HEK293 (cell line): ENCODE results near the gene MC1R.

Experiments used
- BCL11A ChIP-seq: fragments of 450-650 bp; formaldehyde crosslinking; IDR thresholded peaks from 2 replicates; pipeline ENCODE4 v1.5.1; 2016; ENCODE audit warnings: low read depth, missing biosample characterization, missing genetic modification characterization
- PRDM4 ChIP-seq: fragments of 450-650 bp; formaldehyde crosslinking; IDR thresholded peaks from 2 replicates; pipeline ENCODE4 v1.5.1; 2017; ENCODE audit warnings: missing biosample characterization, missing genetic modification characterization
- ZNF133 ChIP-seq: fragments of 450-650 bp; formaldehyde crosslinking; IDR thresholded peaks from 2 replicates; pipeline ENCODE4 v1.5.1; 2016; ENCODE audit warnings: missing biosample characterization, missing genetic modification characterization
- ZNF146 ChIP-seq: fragments of 450-650 bp; formaldehyde crosslinking; IDR thresholded peaks from 2 replicates; pipeline ENCODE4 v1.5.1; 2016; ENCODE audit warnings: missing biosample characterization, missing genetic modification characterization
- ZNF391 ChIP-seq: fragments of 450-650 bp; formaldehyde crosslinking; IDR thresholded peaks from 2 replicates; pipeline ENCODE4 v1.5.1; 2016; ENCODE audit warnings: low read depth, missing biosample characterization, missing genetic modification characterization, borderline replicate concordance
- ZNF792 ChIP-seq: fragments of 450-650 bp; formaldehyde crosslinking; IDR thresholded peaks from 2 replicates; pipeline ENCODE4 v1.5.1; 2016; ENCODE audit warnings: missing biosample characterization, missing genetic modification characterization
- ZSCAN30 ChIP-seq: fragments of 450-650 bp; IDR thresholded peaks from 2 replicates; pipeline ENCODE4 v1.5.1; 2018; ENCODE audit warnings: missing biosample characterization, mild to moderate bottlenecking, missing genetic modification characterization, moderate library complexity
- TF ChIP-seq, protein P1 (sequence below): fragments of 450-650 bp; formaldehyde crosslinking; IDR thresholded peaks from 2 replicates; pipeline ENCODE4 v1.5.1; 2016; ENCODE audit warnings: missing biosample characterization, missing genetic modification characterization

GRCh38 chr16:89966756-89967155, 48.1 kb downstream of the MC1R start:
- TF ChIP-seq ZNF133 (no peak), ZNF391 (tag by site-specific recombination) (no peak), ZNF146 (no peak), PRDM4 (tag by site-specific recombination) (no peak), ZSCAN30 (tag by site-specific recombination) (no peak), BCL11A (tag by site-specific recombination) (no peak), ZNF792 (tag by site-specific recombination) (no peak)
- TF ChIP-seq, protein P1, sequence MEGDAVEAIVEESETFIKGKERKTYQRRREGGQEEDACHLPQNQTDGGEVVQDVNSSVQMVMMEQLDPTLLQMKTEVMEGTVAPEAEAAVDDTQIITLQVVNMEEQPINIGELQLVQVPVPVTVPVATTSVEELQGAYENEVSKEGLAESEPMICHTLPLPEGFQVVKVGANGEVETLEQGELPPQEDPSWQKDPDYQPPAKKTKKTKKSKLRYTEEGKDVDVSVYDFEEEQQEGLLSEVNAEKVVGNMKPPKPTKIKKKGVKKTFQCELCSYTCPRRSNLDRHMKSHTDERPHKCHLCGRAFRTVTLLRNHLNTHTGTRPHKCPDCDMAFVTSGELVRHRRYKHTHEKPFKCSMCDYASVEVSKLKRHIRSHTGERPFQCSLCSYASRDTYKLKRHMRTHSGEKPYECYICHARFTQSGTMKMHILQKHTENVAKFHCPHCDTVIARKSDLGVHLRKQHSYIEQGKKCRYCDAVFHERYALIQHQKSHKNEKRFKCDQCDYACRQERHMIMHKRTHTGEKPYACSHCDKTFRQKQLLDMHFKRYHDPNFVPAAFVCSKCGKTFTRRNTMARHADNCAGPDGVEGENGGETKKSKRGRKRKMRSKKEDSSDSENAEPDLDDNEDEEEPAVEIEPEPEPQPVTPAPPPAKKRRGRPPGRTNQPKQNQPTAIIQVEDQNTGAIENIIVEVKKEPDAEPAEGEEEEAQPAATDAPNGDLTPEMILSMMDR, result no peak
